ENCODE results near the gene AKR1C4.
"Not testable (repeated sequence)": the region's sequence is repeated elsewhere in the genome, so short reads cannot be mapped to it uniquely, and the experiment has no call there.

AKR1C4 gene

DNA sequence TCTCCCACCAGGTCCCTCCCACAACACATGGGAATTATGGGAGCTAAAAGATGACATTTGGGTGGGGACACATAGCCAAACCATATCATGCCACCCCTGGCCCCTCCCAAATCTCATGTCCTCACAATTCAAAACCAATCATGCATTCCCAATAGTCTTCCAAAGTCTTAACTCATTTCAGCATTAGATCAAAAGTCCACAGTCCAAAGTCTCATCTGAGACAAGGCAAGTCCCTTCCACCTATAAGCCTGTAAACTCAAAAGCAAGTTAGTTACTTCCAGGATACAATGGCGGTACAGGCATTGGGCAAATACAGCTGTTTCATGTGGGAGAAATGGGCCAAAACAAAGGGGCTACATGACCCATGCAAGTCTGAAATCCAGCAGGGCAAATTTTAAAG is 13.1 kb downstream of the AKR1C4 start:
- not testable (repeated sequence) for DNase-seq

DNA sequence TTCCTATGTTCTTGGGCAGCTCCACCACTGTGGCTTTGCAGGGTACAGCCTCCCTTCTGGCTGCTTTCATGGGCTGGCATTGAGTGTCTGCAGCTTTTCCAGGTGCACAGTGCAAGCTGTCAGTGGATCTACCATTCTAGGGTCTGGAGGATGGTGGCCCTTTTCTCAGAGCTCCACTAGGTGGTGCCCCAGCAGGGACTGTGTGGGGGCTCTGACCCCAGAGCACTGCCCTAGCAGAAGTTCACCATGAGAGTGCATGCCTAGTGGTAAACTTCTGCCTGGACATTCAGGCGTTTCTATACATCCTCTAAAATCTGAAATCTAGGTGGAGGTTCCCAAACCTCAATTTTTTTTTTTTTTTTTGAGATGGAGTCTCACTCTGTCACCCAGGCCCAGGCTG is 13.6 kb downstream of the AKR1C4 start:
- not testable (repeated sequence) for DNase-seq

DNA sequence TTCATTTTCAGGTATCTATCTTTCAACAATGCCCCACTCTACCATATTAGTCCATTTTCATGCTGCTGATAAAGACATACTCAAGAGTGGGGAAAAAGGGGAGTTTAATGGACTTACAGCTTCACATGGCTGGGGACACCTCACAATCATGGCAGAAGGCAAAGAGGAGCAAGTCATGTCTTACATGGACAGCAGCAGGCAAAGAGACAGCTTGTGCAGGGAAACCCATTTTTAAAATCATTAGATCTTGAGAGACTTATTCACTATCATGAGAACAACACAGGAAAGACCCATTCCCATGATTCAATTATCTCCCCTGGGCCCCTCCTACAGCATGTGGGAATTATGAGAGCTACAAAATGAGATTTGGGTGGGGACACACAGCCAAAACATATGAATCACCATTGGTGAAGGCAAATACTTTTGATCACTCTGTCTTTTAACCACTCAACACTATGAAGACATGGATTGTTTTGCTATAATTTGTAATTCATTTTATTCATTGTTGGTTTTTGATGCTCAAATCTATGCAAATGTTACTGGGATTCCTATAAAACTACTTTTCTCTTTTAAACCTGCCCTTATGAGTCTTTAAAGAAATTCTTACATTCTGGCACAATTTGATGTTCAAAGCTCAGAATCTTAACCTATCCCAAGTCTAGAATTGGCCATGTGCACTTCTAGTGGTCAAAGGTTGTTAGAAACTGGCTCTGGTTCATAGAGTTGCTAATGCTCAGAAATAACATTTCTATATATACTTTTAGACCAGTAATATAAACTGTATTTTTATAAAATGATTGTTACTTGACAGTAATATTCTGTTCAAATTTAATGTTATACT is 15.3 kb downstream of the AKR1C4 start:
- DNase-seq: no peak

DNA sequence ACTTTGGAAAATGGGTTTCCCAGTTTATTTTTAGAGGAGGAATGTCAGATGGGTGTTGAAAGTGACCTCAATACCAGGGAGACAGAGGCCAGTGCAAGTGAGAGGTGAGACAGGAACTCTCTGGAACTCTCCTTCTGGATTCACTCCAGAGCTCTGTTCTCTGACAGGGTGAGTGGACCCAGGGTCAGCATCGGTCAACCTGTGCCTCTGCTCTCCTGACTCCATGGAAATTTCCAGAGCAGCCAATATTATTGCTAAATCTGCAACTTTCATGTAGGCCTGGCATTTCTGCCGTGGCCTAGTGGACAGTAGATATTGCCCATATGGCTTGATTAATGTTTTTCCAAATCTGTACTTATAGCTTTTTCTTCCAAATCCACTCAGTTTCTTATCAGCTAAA is 20.2 kb downstream of the AKR1C4 start:
- no peak for DNase-seq

DNA sequence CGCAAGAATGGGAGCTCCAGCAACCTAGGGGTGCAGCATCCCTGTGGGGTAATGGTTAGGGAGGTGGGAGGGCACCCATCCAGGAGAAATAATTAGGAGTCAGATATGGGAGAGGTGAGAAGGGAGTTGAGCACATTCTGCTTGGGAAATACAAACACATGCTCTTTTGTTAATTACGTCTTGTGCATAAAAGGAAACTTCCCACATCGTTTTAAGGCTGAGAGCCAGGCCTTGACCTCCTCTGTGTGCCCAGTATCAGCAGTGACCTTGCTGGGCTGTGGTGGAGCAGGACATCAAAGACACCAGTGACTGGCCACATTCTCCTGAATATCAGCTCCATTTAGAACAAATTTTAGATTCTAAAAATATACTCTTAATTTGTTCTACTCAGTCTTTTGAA is 22.6 kb downstream of the AKR1C4 start:
- no peak for DNase-seq

DNA sequence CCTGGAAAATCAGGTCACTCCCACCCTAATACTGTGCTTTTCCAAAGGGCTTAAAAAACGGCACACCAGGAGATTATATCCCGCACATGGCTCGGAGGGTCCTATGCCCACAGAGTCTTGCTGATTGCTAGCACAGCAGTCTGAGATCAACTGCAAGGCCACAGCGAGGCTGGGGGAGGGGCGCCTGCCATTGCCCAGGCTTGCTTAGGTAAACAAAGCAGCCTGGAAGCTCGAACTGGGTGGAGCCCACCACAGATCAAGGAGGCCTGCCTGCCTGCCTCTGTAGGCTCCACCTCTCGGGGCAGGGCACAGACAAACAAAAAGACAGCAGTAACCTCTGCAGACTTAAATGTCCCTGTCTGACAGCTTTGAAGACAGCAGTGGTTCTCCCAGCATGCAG is 26.3 kb downstream of the AKR1C4 start:
- not testable (repeated sequence) for DNase-seq

DNA sequence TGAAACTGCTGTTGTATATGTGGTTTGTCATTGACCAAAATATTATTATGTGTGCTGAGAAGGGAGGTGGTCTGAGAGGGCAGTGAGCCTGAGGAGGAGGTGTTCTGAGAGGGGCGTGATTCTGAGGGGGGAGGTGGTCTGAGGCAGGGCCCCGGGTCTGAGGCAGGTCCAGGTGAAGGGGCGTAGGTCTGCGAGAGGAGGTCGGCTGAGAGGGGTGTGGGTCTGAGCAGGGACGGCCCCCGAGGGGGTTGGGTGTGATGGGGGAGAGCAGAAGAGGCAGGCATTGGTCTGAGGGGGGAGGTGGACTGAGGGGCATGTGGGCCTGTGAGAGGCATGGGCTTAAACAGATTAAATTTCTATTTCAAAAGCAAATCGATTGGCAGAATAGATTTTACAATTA is 32.4 kb downstream of the AKR1C4 start:
- DNase-seq: no peak

DNA sequence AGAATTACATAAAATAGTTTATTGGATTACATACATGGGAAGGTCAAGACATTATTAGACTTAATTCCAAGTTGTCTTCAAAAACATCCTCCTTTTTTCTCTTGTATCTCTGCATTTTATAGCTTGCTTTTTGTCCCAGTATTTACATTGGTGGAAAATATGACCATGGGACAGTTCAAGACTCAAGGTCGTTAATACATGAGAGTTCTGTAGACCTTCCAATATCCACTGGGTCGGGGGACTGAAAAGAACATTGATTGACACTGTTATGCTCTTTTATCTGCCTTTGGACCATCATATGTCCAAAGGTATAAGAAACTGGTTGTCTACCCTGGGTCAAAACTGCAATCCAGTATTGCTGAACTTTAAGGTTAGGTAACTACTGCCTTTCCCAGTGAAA is 36.7 kb downstream of the AKR1C4 start:
- DNase-seq: no peak

DNA sequence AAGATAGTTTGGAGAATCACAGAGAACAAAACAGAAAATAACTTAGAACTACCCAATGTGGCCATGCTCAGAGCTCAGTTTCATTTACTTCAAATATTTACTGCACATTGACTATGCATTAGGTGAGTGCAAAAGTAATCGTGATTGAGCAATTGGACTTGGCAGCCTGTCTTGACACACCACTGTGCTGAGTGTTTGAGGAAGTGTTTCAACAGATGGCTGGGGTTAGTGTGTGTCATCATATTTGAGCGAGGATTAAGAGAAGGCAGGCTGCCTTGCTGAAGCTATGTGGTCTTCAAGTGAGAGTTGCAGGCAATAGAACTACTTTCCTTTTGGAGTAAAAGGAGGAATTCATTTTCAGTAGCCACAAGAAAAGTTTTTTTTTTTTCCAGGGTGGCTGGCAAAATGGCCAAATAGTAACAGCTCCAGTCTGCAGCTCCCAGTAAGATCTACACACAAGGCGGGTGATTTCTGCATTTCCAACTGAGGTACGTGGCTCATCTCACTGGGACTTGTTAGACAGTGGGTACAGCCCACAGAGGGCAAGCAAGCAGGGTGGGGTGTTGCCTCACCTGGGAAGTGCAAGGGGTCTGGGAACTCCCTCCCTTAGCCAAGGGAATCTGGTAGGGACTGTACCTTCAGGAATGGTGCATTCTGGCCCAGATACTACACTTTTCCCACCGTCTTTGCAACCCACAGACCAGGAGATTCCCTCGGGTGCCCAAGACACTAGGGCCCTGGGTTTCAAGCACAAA is 37.6 kb downstream of the AKR1C4 start:
- DNase-seq: no peak

DNA sequence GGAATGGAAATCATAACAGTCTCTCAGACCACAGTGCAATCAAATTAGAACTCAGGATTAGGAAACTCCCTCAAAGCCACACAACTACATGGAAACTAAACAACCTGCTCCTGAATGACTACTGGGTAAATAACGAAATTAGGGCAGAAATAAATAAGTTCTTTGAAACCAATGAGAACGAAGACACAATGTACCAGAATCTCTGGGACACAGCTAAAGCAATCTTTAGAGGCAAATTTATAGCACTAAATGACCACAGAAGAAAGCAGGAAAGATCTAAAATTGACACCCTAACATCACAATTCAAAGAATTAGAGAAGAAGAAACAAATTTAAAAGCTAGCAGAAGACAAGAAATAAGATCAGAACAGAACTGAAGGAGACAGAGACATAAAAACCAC is 40.9 kb downstream of the AKR1C4 start:
- not testable (repeated sequence) for DNase-seq

DNA sequence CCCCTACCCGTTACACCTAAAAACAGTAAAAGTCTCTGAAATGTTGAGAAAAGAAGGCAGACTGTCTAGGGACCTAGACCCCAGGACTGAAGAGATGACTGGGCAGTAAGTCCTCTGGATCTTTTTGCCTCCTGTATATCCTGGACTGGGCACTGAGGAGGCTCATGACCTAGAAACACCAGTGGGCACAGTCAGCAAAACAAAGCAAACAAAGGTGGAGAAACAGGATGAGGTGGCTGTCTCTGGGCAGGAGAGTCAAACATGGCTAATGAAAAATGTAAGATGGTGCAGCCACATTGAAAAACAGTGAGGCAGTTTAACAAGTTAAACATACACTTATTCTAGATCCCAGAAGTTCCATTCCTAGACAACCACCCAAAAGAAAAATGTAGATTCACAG is 45.9 kb downstream of the AKR1C4 start:
- DNase-seq: no peak

DNA sequence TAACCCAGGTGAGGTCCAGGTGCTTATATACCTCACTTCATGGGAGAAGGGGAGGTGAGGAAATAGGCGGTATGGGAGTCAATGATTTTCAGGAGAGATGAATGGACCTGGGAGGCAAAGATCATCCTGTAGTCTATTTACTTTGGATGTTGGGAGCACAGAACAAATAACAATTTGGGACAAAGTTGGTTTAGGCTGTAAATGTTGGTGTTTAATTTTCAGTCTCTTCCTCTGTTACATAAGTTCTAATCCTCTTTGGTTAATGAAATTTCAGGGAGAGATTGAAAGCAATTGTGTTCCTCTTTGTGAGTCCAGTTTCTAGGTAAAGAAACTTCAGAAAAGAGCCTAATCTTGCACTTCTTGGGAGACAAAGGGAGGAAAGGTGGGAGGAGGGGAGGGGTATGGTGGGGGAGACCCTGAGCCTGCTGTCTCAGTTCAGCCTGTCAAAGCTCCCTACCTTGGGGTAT is 46.9 kb downstream of the AKR1C4 start:
- no peak for DNase-seq

DNA sequence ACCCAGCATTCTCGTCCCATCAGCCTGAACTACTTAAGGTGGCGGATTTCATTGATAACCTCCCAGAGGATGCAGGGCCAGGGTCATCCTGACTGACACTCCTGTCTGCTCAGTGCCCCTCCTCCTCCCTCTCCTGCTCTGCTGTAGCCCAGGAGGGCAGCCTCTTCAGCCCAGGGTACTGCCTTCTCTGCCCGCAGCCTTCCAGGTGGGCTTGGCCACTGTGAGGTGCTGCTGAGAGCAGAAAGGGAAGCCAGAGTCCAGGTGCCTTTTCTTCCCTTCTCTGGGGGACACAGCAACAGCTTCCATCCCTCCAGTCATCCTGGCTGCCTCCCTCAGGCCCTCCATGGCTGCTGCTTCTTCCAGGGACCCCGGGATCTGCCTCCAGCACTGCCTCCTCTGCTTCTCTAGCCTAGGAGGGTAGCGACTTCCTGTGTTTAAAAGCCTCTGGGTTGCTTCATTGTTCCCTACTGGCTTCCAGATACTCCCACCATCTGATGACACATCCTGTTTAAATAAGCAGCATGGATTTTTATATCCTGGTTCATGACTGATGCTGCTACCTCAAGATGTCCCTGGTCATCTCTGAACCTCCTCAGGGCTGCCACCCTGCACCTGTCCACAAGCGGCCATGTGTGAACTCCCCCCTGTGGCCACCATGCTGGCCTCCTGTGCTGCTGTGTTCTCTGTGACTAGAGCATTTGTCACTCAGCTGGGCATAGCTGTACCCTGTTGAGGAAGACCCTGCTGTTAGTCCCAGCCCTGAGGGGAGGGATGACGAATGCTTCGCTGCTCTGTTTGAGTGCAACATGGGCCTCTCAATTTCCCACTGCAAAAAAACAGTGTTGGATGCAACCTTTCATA is 55.8 kb downstream of the AKR1C4 start:
- no peak for DNase-seq

DNA sequence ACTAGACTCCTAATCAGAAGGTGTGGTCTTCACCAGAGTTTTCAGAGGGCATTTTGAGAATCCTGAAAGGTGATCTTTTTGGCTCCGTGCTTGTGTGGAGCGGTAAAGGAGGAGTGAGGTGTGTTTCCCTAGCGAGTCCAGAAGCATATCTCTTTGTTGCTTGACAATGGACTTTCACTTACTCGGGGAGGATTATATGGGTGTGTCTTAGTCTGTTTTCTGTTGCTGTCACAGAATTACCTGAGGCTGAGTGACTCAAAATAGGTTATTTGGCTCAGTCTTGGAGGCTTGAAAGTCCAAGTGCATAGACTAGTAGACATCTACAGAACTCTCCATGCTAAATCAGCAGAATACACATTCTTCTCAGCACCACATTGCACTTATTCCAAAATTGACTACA is 57.9 kb downstream of the AKR1C4 start:
- no peak for DNase-seq

DNA sequence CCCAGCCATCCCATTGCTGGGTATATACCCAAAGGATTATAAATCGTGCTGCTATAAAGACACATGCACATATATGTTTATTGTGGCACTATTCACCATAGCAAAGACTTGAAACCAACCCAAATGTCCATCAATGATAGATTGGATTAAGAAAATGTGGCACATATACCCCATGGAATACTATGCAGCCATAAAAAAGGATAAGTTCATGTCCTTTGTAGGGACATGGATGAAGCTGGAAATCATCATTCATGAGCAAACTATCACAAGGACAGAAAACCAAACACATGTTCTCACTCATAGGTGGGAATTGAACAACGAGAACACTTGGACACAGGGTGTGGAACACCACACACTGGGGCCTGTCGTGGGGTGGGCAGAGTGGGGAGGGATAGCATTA is 61.1 kb downstream of the AKR1C4 start:
- not testable (repeated sequence) for DNase-seq

DNA sequence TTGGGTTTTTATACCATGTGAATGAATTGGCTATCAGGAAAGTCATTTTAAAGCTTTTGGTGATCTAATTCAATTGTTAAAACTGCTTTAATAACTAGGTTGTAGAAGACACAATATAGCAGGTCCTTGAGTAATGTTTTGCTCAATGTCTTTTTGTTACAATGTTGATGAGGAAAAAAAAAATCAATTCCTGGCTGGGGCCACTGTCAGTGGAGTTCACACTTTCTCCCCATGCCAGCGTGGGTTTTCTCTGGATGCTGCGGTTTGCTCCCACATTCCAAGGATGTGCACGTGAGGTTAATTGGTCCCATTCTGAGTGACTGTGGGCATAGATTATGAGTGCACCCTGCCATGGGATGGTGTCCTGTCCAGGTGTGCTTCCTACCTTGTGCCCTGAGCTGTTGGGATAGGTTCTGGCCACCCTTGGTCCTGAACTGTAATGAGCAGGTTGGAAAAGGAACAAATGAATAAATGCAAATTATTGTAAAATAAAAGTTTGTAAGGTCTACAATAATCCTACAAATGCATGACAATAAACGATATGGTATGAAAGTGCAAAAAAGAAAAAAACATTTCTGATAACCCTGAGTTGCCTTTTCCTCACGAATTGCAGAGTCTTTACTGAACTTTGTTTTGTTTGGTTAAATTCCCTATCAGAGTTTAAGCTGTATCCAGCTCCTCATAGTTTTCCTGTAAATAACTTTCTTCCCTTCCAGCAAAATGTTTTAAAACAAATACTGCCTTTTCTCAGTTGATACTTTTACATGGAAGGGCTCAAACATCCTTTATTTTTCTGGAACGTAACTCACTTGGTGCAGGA is 62.7 kb downstream of the AKR1C4 start:
- DNase-seq: no peak

DNA sequence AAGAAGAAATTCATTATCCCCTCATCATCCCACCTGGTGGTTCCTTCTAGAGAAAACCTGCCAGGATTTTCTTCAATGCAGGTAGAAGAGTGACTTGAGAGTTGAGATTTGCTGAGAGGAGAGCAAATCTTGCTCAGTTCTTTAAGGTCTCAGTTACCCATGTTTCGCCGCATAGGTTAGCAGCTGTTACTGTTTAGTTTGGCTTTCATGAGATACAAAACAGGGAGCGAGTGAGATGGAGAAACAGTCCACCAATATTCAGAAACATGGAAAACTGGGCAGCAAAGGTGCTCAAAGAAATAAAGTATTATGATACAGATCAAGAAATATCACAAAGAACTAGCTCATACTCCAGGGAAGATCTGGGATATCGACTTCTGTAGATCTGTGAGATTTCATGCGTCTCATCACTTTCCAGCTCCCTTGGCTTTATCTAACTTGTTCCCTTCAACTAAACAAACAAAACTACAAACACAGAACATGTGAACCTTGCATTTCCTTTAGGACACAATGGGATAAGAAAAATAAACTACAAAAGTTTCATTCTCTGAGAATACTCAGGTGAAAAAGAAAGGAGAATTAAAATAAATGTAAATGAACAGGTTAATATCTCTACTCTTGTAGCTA is 63.4 kb downstream of the AKR1C4 start:
- no peak for DNase-seq

DNA sequence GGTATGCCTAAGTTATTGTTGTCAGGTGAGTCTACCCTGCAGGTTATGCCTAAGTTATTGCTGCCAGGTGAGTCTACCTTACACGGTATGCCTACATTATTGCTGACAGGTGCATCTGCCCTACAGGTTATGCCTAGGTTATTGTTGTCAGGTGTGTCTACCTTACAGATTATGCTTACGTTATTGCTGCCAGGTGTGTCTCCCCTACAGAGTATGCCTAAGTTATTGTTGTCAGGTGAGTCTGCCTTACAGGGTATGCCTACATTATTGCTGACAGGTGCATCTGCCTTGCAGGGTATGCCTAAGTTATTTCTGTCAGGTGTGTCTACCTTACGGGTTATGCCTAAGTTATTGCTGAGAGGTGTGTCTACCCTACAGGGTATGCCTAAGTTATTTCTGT is 64.2 kb downstream of the AKR1C4 start:
- no peak for DNase-seq

DNA sequence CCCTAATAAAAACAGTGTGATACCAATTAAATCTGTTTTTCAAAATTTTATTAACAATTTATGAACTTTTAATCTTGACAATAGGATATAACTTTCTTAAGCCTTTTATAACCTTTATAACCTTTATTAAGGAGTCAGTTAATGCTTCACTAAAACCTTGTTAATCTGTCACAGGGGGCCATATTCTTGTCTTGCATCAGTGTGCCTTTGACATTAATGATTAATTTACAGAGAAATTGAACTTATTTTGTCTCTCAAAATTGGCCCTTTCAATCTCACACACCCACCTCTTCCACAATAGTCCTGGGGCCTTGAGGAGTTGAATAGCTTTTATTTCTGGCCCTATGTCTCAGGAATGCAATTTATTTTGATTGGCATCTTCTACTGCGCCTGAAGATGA is 68.5 kb downstream of the AKR1C4 start:
- DNase-seq: no peak

DNA sequence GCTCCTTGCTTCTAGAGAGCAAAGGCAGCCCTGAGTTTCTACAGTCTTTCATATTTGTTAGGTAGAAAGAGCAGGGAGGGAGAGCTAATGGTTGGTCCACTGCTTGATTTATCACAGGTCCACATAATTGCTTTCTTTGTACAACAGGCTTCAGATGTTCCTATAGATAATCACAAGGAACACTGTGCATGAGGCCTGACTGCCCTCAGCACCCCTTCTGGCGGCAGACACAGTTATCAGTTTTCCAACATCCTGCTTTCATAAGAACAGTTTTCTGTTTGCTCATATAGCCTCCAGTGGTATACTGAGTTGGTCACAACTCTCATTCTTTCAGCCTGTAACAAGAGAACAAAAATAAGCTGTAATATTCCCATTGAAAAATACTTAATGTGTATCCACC is 69.7 kb downstream of the AKR1C4 start:
- DNase-seq: no peak

DNA sequence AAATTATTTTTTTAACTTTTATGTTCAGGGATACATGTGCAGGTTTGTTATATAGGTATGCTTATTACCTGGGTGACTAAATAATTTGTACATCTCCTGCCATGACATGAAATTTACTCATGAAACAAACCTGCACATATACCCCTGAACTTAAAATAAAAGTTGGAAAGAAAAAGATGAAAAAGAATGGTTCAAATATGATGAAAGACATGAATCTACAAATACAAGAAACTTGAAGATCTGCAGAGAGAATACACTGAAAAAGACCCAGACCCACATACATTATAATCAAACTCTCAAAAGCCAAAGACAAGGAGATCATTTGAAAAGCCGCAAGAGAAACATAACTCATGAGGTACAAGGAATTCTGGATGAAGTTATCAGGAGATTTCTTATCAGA is 70.2 kb downstream of the AKR1C4 start:
- no peak for DNase-seq

DNA sequence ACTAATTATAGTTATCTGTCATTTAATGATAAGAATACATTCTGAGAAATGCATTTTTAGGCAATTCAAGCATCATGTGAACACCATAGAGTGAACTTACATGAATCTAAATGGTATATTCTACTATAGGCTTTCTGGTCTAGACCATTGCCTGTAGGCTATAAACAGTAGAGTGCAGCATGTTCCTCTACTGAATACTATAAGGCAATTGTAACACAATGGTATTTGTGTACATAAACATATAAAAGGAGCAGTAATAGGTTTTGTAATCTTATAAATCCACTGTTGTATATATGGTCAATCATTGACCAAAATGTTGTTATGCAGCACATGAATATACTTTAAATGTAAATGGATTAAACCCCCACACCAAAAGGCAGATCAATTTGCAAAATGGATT is 71.6 kb downstream of the AKR1C4 start:
- DNase-seq: no peak
